ENCODE data around the gene CFAP20.
"Not testable (repeated sequence)": the region's sequence is repeated elsewhere in the genome, so short reads cannot be mapped to it uniquely, and the experiment has no call there.

Gene CFAP20

DNA sequence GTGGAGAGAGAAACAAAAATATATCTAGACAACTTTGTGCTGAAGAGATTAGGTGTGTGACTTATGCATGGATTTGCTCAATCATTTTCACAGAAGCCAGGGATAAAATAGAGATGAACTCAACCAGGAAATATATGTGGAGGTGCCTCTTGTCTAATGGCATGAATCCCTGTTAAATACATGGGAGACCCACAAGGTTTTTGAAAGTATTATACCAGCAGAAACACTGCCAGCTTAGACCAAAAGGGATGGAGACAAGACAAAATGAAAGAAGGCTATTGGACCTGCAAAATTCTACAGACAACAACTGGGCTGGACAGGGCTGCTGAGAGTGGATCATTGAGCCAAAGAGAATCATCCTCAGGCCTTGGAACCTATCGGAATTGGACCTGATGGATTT is 52.7 kb downstream of the CFAP20 start:
- Histone ChIP-seq H3K4me3 (no peak overlapping the region), H4K20me1 (no peaks in the 10 kb centered on the region), H3K9me3 (peaks cover 22% of the 10 kb centered on the region), H3K4me2 (no peak overlapping the region), H3K9ac (no peak overlapping the region), H3K36me3 (no peaks in the 10 kb centered on the region), H3K27ac (no peak overlapping the region), H3K27me3 (no peaks in the 10 kb centered on the region), H3K4me1 (peaks cover 20% of the 10 kb centered on the region)
- TF ChIP-seq Cebpa-rat (IDR thresholded peaks at IDR 0.05), result no peak

GRCh38 chr16:58074657-58075056 is 54.5 kb downstream of the CFAP20 start:
- H4K20me1 ChIP-seq, result no peaks in the 10 kb centered on the region
- no peak for TF ChIP-seq Cebpa-rat (IDR thresholded peaks at IDR 0.05)
- no peak overlapping the region for H3K9ac ChIP-seq
- no peaks in the 10 kb centered on the region for H3K36me3 ChIP-seq
- H3K4me3 ChIP-seq, result no peak overlapping the region
- no peak overlapping the region for H3K4me2 ChIP-seq
- peaks cover 2% of the 10 kb centered on the region for H3K4me1 ChIP-seq
- no peak overlapping the region for H3K27ac ChIP-seq
- no peaks in the 10 kb centered on the region for H3K27me3 ChIP-seq
- peaks cover 22% of the 10 kb centered on the region for H3K9me3 ChIP-seq

DNA sequence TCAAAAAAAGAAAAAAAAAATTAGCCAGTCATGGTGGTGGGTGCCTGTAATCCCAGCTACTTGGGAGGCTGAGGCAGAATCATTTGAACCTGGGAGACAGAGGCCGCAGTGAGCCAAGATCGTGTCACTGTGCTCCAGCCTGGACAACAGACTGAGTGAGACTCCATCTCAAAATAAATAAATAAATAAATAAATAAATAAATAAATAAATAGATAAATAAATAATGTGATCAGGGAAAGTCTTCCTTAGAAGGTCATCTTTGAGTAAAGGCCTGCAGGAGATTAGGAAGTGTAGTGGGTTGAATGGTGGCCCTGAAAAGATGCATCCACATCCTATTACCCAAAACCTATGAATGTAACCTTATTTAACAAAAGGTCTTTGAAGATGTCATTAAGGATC is 56.1 kb downstream of the CFAP20 start:
- not testable (repeated sequence) for H4K20me1 ChIP-seq, H3K4me3 ChIP-seq

GRCh38 chr16:58072134-58072533 is 57.0 kb downstream of the CFAP20 start:
- H3K9me3 ChIP-seq, result peaks cover 16% of the 10 kb centered on the region
- not testable (repeated sequence) for H3K36me3 ChIP-seq, H4K20me1 ChIP-seq, H3K27ac ChIP-seq, H3K4me1 ChIP-seq, H3K9ac ChIP-seq, H3K4me3 ChIP-seq, H3K4me2 ChIP-seq, H3K27me3 ChIP-seq

More for the DNA sequence above, 56.1 kb downstream of the CFAP20 start:
- not testable (repeated sequence) for H3K27ac ChIP-seq, H3K9ac ChIP-seq, H3K27me3 ChIP-seq, H3K36me3 ChIP-seq, H3K4me2 ChIP-seq, H3K4me1 ChIP-seq
- H3K9me3 ChIP-seq, result peaks cover 22% of the 10 kb centered on the region

DNA sequence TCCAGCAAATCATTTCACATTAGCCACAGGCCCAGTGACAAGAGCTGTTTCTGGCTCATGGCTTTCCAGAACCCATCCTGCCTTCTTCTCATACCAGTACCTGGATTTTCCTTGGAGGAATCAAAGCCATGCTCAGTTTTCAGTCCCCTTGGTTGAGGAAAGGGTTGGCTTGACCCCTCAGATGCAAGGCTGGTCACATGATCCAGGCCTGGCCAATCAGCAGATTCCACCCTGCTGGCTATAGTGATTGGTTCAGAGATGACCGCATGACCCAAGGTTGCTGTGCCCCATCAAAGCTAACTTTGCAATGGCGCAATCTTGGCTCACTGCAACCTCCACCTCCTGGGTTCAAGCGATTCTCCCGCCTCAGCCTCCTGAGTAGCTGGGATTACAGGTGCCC is 58.6 kb downstream of the CFAP20 start:
- Histone ChIP-seq H3K36me3 (no peaks in the 10 kb centered on the region), H3K9ac (no peak overlapping the region), H3K4me2 (no peak overlapping the region), H4K20me1 (no peaks in the 10 kb centered on the region), H3K27ac (no peak overlapping the region), H3K27me3 (no peaks in the 10 kb centered on the region), H3K4me1 (0 out of 2 replicates have a peak, but pooled peaks cover 4% of the 10 kb centered on the region), H3K9me3 (0 out of 2 replicates have a peak, but pooled peaks cover 6% of the 10 kb centered on the region), H3K4me3 (no peak overlapping the region)
- no peak for TF ChIP-seq Cebpa-rat (IDR thresholded peaks at IDR 0.05)

Data from BLaER1 (cell line).